HG03103 (cell line): ENCODE measurements around the gene TEX48.

ENCODE experiments used
- ATAC-seq: cut with Tn5 transposase; IDR thresholded peaks from one replicate; pipeline ENCODE4 v1.9.1; 2021; ENCODE audit warnings: low read depth; ENCODE audit not compliant: unreplicated experiment

TEX48 gene

DNA sequence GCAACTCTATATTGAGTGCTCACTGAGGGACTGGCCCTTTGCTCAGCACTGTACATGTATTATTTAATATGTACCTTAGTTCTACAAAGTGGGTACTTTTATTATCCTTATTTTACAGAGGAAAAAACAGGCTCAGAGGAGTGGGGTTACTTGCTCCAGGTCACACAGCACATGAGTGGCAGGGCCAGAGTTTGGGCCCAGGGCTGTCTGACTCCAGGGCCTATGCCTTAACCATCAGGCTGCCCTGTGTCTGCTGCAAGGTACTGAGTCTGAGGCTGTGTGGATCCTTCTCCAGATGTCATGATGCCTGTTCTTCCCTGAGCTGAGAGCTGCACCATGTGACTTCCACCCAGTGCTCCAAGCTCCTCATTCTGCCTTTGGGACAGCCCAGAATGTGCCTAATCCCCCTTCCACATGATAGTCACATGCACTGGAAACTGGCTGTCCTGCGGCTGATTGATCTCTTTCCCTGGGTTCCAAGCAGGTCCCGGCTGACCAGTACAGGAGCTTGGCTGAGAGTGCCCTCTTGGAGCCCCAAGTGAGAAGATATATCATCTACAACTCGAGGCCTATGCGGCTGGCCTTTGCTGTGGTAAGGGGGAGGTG, 55.5 kb downstream of the TEX48 start:
- ATAC-seq, result no peak

DNA sequence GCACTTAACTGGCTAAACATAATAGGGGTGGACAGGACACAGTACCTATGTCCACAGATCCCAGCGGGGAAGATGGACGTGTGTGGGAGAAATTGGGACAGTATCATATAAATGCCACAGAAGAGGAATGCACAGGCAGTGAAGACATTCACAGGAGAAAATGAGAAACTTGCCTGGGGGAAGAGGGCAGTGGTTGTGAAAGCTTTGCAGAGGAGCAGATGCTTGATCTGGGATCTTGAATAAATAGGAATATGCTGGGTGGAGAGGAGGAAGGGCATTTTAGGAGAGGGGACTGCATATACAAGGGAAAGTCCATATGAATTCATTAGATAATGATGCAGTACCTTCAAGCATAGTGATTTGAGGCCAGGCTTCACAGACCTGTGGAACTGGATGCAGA, 57.3 kb downstream of the TEX48 start:
- no peak for ATAC-seq

DNA sequence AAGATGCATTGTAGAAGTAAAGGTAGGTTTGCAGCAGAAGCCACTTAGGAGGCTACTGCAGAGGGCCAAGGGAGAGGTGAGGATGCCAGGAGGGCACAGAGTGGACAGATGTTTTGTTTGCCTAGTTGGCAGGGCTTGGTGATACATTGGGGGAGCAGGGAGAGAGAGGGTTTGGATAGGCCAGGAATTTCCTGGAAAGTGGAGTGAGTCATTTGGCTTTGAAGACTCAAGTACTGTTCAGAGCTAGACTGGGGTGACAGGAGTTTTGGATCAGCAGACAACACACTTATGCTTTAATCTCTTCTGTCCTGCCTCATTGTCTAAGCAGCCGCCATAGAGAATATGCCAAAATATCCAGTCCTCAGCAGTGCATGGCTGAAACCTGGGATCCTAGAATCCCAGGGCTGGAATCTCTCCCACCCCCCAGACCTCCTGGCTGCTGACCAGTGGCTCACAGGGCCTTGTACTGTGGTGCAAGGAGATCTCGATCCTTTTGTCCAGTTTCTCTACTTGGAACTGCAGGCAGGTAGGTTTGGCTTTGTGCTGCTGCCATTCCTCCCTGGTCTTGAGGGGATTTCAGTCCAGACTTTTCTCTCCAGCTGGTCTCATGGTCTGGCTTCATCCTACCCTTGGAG, 59.9 kb downstream of the TEX48 start:
- ATAC-seq, result no peak

DNA sequence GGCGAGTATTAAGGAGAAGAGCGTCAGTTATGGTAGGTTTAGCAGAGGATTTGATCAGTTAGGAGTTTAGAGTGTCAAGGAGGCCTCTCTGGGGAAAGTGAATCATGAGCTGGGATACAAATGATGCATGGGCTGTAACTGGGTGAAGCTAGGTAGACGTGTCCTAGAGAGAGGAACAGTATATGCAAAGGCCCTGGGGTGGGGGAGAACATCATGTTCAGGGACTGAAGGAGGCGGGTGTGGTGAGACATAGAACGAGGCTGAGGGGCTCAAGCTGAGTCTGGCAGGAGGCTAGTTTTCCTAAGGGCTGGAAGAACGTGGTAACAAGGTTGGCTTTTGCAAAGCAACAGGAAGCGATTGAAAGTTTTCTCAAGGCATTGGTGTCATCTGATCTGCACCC, 60.4 kb downstream of the TEX48 start:
- ATAC-seq, result no peak

DNA sequence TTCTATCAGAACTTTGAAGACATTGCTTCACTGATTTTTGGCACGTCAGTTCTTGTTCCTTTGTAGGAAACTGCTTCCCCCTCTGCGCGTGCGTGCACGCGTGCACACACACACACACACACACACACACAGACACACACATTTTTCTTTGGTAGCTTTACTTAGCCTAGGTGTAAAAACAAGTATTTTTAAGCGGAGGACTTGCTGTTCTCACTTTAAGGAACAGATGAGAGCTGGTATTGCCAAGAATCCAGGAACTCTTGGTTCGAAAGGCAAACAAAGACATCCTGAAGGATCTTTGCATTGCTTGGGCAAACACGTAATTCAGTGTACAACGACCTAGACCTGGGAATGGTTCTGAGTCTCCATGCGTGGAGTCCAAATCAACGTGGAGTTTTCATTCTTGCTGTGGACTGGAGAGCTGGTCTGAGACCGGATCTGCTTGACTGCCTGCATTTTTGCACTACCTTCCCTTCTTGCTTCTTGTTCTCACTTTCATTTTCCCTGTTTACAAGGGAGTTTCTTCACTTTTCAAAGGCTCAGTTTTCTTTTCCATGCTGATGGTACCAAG, 62.7 kb downstream of the TEX48 start:
- ATAC-seq, result no peak

DNA sequence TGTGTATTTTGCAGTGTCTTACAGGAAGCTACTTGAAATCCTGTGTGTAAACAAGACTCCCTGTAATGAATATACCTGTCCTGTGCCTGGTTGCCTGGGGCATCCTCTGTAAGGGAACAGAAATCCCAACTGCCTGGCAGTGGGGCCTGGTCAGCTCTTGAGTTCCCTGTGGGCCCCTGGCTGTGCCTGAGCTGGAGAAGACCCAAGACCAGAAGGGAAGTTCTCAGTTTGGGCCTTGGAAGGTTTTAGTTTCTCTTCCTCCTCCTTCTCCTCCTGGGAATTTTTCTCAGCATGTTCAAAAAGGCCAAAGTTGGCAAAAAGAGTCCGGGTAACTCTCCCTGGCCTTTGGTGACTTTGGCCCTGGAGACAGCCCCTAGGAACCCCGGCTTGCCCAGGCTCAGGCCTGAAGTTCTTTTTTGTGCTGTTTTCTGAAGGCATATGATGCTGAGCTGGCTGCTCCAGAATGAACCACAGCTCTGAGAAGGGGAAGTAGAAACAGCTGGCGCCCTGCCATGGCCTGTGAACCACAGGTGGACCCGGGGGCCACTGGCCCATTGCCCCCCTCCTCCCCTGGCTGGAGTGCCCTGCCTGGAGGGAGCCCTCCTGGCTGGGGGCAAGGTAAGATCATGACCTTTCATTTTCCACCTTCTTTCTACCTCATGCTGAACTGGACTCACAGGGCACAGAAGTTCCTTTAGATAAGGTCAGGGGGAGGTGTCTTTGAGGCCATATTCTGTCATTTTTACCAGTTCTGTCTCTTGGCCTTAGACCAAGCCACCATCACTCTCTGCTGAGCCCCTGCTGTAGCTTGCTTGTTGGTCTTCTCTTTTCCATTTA, 65.1 kb downstream of the TEX48 start:
- ATAC-seq, result peak; percentile 61
